ENCODE measurements around the gene AGAP1.

GRCh38 chr2:235858881-235859280 lies 365.0 kb downstream of the AGAP1 start:
- TF ChIP-seq EZH2 (IDR thresholded peaks at IDR 0.05; ENCODE audit: borderline replicate concordance, low read depth, low read length, severe bottlenecking) (no peak), POLR2AphosphoS5 (IDR thresholded peaks at IDR 0.05; ENCODE audit: insufficient read depth, low read depth, low read length) (no peak), CTCF (IDR thresholded peaks at IDR 0.05; ENCODE audit: extremely low read depth in 1 of 2, insufficient read depth in 1 of 2, low read depth in 1 of 2, low read length in 2 of 2) (no peak), MYC (IDR thresholded peaks at IDR 0.05; ENCODE audit: low read depth, low read length) (no peak), MAX (IDR thresholded peaks at IDR 0.05; ENCODE audit: insufficient read depth, insufficient read length) (no peak), POLR2A (IDR thresholded peaks at IDR 0.05; ENCODE audit: low read depth, low read length) (no peak), FOS (IDR thresholded peaks at IDR 0.05; ENCODE audit: borderline replicate concordance, insufficient read depth, low read length) (no peak), JUN (IDR thresholded peaks at IDR 0.05; ENCODE audit: borderline replicate concordance, insufficient read depth, insufficient read length, low read depth) (no peak)

Data from endothelial cell of umbilical vein (primary cell).